Lung (tissue), 12 donors: ENCODE data around the gene DGAT2L6. TPM values are rescaled to one million over a fixed set of nuclear protein-coding genes. Genes with fewer than 3 reads are reported as not detected.

Source experiments
- ATAC-seq: fragments of 200-7000 bp; cut with Tn5 transposase; one replicate; pipeline ENCODE4 v1.9.1; 2020; ENCODE audit warnings: moderate number of reproducible peaks; ENCODE audit not compliant: insufficient read depth, low FRiP score
- DNase-seq, 3 donors: peaks; one replicate each; pipeline ENCODE4 v3.0.0-alpha.2; 2013 to 2017
- H3K27ac ChIP-seq, 2 donors: one replicate each; pipeline ENCODE4 v1.5.1; 2013; ENCODE audit warnings: mild to moderate bottlenecking in 2 of 2, moderate library complexity in 2 of 2, control low read depth in 1 of 2, inconsistent platforms in 1 of 2, low read depth in 1 of 2, low read length in 1 of 2
- H3K27me3 ChIP-seq, 3 donors: one replicate each; pipeline ENCODE4 v1.5.1; 2013; ENCODE audit warnings: low read length in 2 of 3; ENCODE audit not compliant: control insufficient read depth in 3 of 3, insufficient read depth in 3 of 3
- H3K36me3 ChIP-seq, 4 donors: one replicate each; pipeline ENCODE4 v1.5.1; 2013; ENCODE audit warnings: low read length in 4 of 4, mild to moderate bottlenecking in 1 of 4, moderate library complexity in 1 of 4; ENCODE audit not compliant: control insufficient read depth in 4 of 4, insufficient read depth in 4 of 4
- H3K4me1 ChIP-seq, 5 donors: one replicate each; pipeline ENCODE4 v1.5.1; 2013; ENCODE audit warnings: low read length in 5 of 5, mild to moderate bottlenecking in 2 of 5, moderate library complexity in 1 of 5; ENCODE audit not compliant: control insufficient read depth in 5 of 5, insufficient read depth in 5 of 5
- H3K4me3 ChIP-seq: one replicate; pipeline ENCODE4 v1.5.1; 2013; ENCODE audit warnings: mild to moderate bottlenecking, control low read depth, moderate library complexity
- H3K9ac ChIP-seq, 2 donors: one replicate each; pipeline ENCODE4 v1.5.1; 2013; ENCODE audit warnings: low read length in 2 of 2, control low read depth in 1 of 2; ENCODE audit not compliant: insufficient read depth in 1 of 2
- H3K9me3 ChIP-seq, 4 donors: one replicate each; pipeline ENCODE4 v1.5.1; 2013; ENCODE audit warnings: low read length in 3 of 4, mild to moderate bottlenecking in 1 of 4, moderate library complexity in 1 of 4; ENCODE audit not compliant: control insufficient read depth in 4 of 4, insufficient read depth in 3 of 4
- WGBS, 2 donors: extraction: QIAGEN DNeasy Blood & Tissue Kit; methylation state at CpG; one replicate each; pipeline ENCODE4 v1.1.7; 2013; 5-methylcytosine and 5-hydroxymethylcytosine counted together
- polyA plus RNA-seq, 2 donors: library from polyadenylated mRNA; stranded (reverse); fragments of 200-250 nt; gene quantifications; one replicate each; pipeline ENCODE4 v1.2.1, GENCODE V29; 2013
- total RNA-seq, 2 donors: library from RNA; depleted of rRNA in 1 of 2; stranded (reverse); fragments of >200 nt in 1 of 2; gene quantifications; one replicate each; pipeline ENCODE4 v1.2.1, GENCODE V29; 2014 to 2021
- TF ChIP-seq, protein P1 (sequence below): IDR thresholded peaks from 2 replicates; pipeline ENCODE4 v1.5.1; 2012; ENCODE audit warnings: mild to moderate bottlenecking; ENCODE audit errors: control extremely low read depth, extremely low read depth
- donor health status: control.
- donor health status: control.
- donor health status: Bipolar disorder and iron deficiency.
- donor health status: healthy.
- donor health status: DM: yes; HTN: yes; CAD: no.

DGAT2L6 gene
- total and polyA plus RNA-seq, 4 donors = not detected

- DNase-seq (no peak), ATAC-seq (no peak)
- H3K4me3 ChIP-seq = no peak overlapping the region
- H3K36me3 ChIP-seq = peaks cover 0 to 2% (median 0%) of the 10 kb centered on the region in 4 donors
- peaks cover 0 to 11% (median 0%) of the 10 kb centered on the region in 5 donors for H3K4me1 ChIP-seq
- 60 to 75% methylated on average over 2 of the region's 2 CpGs for WGBS, 2 donors
- peaks cover 0 to 2% (median 0%) of the 10 kb centered on the region in 3 donors for H3K27me3 ChIP-seq
- H3K27ac ChIP-seq = no peak overlapping the region
- H3K9ac ChIP-seq = no peak overlapping the region
- TF ChIP-seq, protein P1, sequence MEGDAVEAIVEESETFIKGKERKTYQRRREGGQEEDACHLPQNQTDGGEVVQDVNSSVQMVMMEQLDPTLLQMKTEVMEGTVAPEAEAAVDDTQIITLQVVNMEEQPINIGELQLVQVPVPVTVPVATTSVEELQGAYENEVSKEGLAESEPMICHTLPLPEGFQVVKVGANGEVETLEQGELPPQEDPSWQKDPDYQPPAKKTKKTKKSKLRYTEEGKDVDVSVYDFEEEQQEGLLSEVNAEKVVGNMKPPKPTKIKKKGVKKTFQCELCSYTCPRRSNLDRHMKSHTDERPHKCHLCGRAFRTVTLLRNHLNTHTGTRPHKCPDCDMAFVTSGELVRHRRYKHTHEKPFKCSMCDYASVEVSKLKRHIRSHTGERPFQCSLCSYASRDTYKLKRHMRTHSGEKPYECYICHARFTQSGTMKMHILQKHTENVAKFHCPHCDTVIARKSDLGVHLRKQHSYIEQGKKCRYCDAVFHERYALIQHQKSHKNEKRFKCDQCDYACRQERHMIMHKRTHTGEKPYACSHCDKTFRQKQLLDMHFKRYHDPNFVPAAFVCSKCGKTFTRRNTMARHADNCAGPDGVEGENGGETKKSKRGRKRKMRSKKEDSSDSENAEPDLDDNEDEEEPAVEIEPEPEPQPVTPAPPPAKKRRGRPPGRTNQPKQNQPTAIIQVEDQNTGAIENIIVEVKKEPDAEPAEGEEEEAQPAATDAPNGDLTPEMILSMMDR = no peak
- no peaks in the 10 kb centered on the region for H3K9me3 ChIP-seq
Measured at GRCh38 chrX:70171624-70172023, 5.7 kb upstream of the DGAT2L6 start.

GRCh38 chrX:70172221-70172620 is 5.1 kb upstream of the DGAT2L6 start:
- TF ChIP-seq, protein P1 = no peak
- no peak for DNase-seq
- no peaks in the 10 kb centered on the region for H3K9me3 ChIP-seq
- H3K4me3 ChIP-seq = no peak overlapping the region
- H3K27me3 ChIP-seq = peaks cover 0 to 2% (median 0%) of the 10 kb centered on the region in 3 donors
- peaks cover 0 to 11% (median 0%) of the 10 kb centered on the region in 5 donors for H3K4me1 ChIP-seq
- no peak overlapping the region for H3K27ac ChIP-seq
- ATAC-seq = no peak
- no peak overlapping the region for H3K9ac ChIP-seq
- H3K36me3 ChIP-seq = no peaks in the 10 kb centered on the region
- 85 to 96% methylated on average over 3 of the region's 3 CpGs for WGBS, 2 donors

- DNase-seq (no peak), ATAC-seq (no peak)
- Histone ChIP-seq H3K27me3 (peaks cover 0 to 2% (median 0%) of the 10 kb centered on the region in 3 donors), H3K9me3 (no peaks in the 10 kb centered on the region), H3K36me3 (no peaks in the 10 kb centered on the region), H3K9ac (no peak overlapping the region), H3K4me1 (peaks cover 0 to 10% (median 0%) of the 10 kb centered on the region in 5 donors), H3K4me3 (no peak overlapping the region), H3K27ac (no peak overlapping the region)
- TF ChIP-seq, protein P1 = no peak
- WGBS, 2 donors = 62 to 89% methylated on average over 4 of the region's 4 CpGs
Measured at GRCh38 chrX:70172964-70173363, 4.3 kb upstream of the DGAT2L6 start.

DNA sequence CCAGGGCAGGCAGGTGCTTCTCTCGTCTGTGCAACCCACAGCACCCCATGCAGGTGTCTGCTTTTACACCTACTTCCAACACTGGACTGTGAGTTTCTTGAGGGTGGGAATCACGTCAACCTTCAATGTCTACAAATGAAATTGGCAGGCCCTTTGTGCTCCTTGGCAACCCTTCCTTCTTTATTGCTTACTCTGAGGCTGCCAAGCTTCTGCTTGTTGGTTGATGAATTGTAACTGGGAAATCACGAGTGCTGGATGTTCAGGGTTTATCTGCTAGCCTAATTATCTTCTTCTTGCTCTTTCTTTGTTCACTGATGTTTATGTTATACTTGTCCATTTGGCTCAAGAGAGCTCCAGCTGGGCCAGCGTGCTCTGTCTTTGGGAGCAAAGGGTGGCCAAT is 2.5 kb upstream of the DGAT2L6 start:
- no peak for ATAC-seq
- peak; percentile 17 to 45 (median 18) for DNase-seq
- H3K4me3 ChIP-seq = no peak overlapping the region
- peaks cover 0 to 2% (median 0%) of the 10 kb centered on the region in 3 donors for H3K27me3 ChIP-seq
- H3K9ac ChIP-seq = no peak overlapping the region
- TF ChIP-seq, protein P1 = no peak
- H3K9me3 ChIP-seq = no peaks in the 10 kb centered on the region
- peaks cover 0 to 4% (median 0%) of the 10 kb centered on the region in 5 donors for H3K4me1 ChIP-seq
- H3K27ac ChIP-seq = no peak overlapping the region
- WGBS, 2 donors = 63 to 76% methylated on average over 4 of the region's 4 CpGs
- no peaks in the 10 kb centered on the region for H3K36me3 ChIP-seq
